GM18873 (cell line): Measurements from ENCODE around the gene PNKP.

Source experiments
- ATAC-seq: cut with Tn5 transposase; IDR thresholded peaks from one replicate; pipeline ENCODE4 v1.9.1; 2021; ENCODE audit warnings: mild to moderate bottlenecking, moderate library complexity, moderate number of reproducible peaks; ENCODE audit not compliant: unreplicated experiment, low FRiP score

Gene PNKP

DNA sequence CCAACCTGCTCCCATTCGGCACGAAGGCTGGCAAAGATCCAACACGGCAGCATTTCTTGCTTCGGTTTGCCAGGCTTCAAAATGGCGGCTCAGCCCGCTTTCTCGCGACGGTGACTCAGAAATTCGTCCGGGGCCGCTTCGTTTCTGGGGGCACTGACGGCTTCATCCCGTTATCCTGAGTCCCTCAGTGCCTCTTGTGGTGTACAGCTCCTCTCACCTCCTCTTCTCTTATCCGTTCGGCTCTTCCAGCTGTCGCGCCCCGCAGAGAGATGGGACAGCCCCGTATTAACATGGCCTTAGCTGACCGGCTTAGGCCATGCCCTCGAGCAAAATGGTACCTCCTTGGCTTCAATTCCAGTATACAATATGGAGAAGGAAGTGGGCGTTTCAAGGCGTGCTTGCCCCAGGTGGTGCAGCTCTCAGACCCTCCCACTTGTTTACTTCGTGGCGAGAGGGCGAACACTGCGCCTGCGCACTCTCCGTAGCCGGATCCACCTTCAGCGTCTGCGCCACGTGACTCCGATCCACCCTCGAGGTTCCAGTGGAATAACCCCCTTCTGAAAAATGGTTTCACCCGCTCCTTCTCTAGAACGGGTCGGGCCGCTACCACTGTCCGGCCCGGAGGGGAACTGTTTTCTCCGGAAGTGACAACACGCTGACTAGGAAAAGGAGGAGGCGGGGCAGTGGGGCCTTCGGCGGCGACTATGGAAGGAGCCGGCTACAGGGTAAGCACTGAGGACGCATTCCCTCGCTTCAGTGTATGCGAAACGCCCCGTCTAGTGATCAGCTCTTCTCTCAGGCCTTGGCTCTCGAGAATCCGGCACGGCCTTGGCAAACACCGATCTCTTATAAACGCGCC is 9.9 kb upstream of the PNKP start, which contains the start of the genes AKT1S1 and TBC1D17:
Gene AKT1S1, minus strand, starts transcription at position 336 of the 859 bp plus-strand sequence. CDS start 4,060 bp downstream, outside the sequence.
Gene TBC1D17, plus strand, starts transcription at position 683 of the 859 bp plus-strand sequence. Its CDS starts 22 bp downstream, at position 705.
- ATAC-seq = peak; percentile 54

DNA sequence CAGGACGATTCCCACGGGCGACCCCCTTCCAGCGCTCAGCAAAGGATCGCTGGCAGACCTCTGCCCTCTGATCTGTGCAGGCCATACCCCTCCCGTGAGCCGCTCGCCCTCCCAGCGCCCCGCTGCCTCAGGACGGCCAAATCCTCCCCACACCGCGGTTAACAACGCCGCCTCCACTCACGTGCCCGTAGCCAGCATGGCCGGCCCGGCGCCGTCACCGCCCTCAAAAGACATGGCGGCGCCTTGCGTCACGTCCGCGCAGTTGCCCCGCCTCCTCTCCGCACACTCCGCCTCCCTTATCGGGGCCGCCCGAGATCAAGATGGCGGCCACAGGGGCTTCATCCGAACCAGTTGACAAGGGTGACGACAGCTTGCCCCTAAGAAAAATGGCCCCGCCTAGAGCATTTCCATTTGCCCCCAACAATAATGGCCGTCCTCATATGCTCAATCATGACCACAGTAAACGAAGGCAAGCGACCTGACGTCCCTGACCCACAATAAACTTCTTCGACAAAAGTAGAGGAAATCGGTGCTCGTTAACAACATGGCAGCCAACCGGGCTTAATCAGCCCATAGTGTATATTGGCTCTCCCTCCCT is 9.1 kb upstream of the PNKP start:
- peak; percentile 35 for ATAC-seq

DNA sequence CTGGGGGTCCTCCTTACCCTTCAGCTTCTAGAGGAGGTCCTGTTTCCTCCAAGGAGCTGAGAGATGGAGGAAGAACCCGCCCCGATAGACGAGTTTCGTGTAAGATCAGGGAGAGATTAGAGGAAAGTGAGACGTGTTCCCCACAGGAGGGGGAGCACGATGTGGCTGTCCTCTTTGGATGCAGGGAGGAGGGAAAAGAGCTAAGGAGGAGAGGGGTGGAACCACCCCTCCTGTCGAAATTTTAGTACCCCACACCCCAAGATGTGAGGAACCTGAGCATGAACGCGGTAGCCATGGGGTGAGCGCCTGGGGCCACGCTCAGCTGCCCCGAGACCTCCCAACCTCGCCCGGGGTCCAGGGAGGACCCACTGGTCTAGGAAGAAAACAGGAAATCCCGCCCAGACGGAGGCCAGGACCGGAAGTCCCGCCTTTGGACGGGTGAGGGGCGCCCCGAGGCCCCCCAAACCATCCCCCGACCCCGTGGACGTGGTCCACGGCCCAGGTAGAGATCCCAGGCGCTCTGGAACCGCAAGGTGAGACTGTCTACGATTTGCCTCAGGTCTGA is 8.6 kb upstream of the PNKP start:
- ATAC-seq = no peak

- ATAC-seq = no peak
These were observed 7.8 kb upstream of the PNKP start for GRCh38 chr19:49875177-49875576.

DNA sequence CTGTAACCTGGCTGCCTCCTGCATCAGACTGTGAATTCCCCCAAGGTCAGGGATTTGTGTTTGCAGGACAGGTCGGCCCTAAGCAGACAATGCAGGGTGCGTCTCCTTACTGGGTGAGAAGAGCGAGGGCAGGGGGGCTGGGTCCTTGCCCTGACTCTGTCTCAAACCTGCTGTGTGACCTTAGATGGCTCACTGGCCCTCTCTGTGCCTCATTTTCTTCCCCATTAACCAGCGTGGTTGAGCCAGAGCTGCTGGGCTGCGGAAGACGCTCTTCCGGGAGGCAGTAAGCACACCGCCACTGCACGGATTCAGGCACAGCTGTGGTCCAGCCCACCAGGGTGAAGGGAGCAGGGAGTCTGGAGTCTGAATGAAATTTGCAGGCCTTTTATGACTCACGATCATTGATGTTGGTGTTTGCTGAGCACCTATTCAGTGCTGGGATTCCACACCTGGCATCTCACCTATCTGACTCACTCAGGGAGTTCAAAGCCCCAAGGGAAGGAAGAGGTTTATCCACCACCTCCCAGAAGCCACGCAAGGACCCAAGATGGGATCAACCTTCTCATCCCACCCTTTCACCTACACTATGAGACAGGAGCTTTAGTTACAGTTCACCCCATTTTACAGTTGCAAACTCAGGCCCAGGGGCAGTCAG is 7.3 kb upstream of the PNKP start:
- no peak for ATAC-seq

DNA sequence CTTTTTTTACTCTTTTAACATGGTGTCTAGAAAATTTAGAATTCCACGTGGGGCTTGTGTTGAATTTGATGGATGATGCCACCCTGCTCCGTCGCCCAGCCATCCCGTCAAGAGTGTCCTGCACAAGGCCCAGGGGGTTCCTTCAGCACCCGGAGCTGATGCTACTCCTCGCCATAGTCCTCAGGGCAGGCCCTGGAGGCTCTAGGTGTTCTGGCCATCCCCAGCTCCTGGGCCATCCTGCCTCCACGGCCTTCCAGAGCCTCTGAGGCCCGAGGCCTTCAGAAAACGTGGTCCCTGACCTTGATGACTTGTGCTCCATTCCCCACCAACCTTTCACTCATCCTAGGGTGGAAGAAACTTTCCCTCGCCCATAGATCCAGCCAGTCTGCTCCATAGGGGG is 6.5 kb upstream of the PNKP start:
- no peak for ATAC-seq

DNA sequence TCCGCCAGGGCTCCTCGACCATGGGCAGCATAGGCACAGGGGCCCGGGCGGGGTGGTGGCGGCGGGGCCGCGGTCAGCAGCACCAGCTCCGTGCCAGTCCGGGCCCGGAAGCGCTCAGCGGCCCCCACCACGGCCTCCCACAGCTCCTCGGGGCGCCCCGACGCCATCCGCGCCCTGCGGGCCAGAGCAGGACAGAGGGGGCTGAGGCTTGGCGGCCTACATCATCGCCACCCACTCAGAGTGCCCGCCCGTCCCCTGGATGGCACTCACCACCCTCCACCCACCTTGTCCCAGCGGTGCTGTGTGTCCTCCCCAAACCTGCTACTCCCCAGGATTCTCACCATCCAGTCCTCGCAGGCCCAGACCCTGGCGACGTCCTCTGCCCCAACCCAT is 5.7 kb upstream of the PNKP start:
- no peak for ATAC-seq

GRCh38 chr19:49872245-49873128 is 5.1 kb upstream of the PNKP start:
- no peak for ATAC-seq

- no peak for ATAC-seq
These were observed 4.1 kb upstream of the PNKP start for GRCh38 chr19:49871349-49871985.

DNA sequence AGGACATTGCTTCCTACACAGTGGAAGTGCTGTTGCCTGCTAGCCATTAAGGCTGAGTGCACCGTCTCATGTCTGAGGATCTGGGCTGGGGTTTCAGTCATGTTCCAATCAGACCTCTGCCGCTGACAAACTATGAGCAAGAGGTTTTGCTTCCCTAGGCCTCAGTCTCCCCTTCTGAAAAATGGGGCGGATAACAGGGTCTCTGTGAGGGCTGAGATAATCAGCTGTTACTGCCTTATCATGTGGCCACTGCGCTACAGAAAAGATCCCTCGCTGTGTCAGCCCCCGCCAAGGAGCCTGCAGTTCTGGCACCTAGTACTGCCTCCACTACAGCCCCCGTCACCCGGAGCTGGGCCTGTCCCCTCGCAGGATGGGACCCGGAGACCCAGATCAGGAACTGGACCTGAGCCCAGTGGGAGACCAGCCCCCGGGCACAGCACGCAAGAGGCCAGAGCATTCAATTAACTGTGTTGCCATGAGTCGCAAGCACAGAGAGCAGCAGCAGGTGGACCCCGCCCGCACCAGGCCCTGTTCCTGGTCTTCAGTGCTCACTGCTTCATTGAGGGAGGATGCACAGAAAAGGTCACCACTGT is 3.0 kb upstream of the PNKP start:
- no peak for ATAC-seq

GRCh38 chr19:49869484-49870308 is 2.3 kb upstream of the PNKP start:
- peak; percentile 71 for ATAC-seq

GRCh38 chr19:49869009-49869483 is 1.7 kb upstream of the PNKP start:
- no peak for ATAC-seq

GRCh38 chr19:49864890-49865289 is 2.5 kb downstream of the PNKP start:
- ATAC-seq = no peak

DNA sequence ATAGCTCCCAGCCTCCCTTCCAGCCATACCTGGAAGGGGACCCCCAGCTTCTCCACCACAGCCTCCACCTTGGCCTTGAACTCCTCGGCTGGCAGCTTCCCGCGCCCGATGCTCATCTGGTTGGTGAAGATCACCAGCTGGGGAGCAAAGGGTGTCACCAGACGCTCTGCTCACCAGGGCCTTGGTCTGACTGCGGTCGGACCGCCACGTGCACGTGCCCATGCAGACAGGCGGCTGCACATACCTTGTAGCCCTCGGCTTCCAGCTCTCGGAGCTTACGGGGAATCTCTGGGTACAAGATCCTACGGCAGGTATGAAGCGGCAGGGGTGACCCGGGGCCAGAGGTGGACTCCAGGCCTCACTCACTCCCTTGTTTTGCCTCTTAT is 3.4 kb downstream of the PNKP start:
- no peak for ATAC-seq

DNA sequence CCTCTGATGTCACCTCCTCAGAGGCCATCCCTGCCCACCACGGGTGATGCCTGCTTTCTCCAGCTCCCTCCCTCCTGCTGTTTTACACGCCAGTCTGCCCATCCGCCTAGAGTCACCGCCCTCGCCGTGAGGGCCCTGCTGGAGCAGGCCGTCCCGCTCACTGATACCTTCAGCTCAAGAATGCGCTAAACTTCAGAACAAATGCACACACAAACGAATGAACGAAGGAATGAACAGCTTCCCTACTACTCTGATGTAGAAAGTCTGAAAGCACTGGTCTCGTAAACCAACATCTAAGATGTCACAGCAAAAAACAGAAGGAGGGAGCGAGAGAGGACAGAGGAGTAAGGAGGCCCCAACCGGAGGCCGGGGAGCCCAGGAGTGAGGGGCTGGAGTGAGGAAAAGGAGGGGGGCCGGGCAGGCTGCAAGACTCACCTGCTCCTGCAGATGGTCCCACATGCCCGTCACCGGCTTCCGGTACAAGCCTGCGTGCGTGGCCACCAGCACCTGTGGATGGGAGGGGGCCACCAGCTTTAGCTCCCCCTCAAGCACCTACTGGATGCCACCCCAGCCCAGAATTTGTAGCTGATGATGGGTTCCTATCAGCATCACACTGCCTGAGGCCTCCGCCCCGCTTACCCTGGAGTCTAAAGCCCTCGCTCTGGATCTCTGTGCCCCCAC is 4.0 kb downstream of the PNKP start:
- no peak for ATAC-seq

DNA sequence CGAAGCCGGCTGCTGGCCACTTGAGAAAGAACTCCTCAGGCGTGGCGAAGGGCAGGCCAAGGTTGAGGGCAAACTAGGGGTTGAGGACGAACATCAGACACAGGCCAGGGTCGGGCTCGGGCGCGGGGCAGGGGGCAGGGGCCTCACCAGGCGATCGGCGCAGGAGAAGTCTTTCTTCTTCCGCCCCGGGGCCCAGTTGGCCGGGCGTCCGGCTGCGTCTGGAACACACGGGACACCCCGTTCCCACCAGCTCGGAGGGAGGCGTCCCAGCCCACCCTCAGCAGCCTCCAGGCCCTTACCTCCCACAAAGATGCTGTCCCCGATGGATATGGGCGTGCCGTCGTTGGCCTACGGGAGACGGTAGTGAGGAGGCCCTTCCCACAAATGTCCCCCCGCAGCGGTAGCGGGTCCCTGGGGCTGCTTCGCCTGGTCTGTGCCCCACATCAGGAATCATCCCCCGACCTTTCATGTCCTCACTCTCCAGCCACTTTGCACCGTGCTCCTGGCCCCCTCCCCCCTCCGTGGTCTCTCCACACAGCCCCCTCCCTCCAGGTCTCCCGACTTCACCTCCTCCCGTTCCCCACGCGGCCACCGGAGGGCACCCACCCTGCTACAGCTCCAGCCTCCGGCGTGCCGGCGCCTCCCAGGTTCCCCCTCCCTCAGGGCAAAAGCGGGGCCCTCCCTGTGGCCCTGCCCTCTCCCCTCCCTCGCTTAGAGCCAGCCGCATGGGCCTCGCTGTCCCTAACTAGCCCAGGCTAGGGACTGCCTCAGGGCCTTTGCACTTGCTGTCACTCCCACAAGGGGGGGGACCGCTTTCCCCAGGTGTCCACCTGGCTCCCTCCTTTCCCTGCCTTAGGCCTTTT is 4.8 kb downstream of the PNKP start:
- ATAC-seq = no peak
